Measurements from ENCODE around the gene VIP. TPM values are rescaled to one million over a fixed set of nuclear protein-coding genes. Genes with fewer than 3 reads are reported as not detected.

VIP gene
- total and polyA plus RNA-seq, 10 donors = 1.5 to 25.2 (median 3.1) TPM

GRCh38 chr6:152705327-152705726 lies 45.3 kb upstream of the VIP start:
- Histone ChIP-seq H3K36me3 (no peaks in the 10 kb centered on the region), H3K27me3 (replicated peaks in 1 of 7) (peaks cover 0 to 17% (median 0%) of the 10 kb centered on the region in 7 donors), H3K9me3 (peaks cover 0 to 18% (median 13%) of the 10 kb centered on the region in 8 donors), H3K27ac (peak overlapping the region in 1 of 8 donors; percentile 0), H3K4me3 (no peak overlapping the region), H3K4me1 (peaks cover 0 to 10% (median 0%) of the 10 kb centered on the region in 6 donors)
- TF ChIP-seq, protein P1, sequence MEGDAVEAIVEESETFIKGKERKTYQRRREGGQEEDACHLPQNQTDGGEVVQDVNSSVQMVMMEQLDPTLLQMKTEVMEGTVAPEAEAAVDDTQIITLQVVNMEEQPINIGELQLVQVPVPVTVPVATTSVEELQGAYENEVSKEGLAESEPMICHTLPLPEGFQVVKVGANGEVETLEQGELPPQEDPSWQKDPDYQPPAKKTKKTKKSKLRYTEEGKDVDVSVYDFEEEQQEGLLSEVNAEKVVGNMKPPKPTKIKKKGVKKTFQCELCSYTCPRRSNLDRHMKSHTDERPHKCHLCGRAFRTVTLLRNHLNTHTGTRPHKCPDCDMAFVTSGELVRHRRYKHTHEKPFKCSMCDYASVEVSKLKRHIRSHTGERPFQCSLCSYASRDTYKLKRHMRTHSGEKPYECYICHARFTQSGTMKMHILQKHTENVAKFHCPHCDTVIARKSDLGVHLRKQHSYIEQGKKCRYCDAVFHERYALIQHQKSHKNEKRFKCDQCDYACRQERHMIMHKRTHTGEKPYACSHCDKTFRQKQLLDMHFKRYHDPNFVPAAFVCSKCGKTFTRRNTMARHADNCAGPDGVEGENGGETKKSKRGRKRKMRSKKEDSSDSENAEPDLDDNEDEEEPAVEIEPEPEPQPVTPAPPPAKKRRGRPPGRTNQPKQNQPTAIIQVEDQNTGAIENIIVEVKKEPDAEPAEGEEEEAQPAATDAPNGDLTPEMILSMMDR (IDR thresholded peaks at IDR 0.05 in 8 of 11, conservative IDR thresholded peaks at IDR 0.05 in 3 of 11) = no peak
- TF ChIP-seq POLR2A (IDR thresholded peaks at IDR 0.05) (no peak), POLR2AphosphoS5 (IDR thresholded peaks at IDR 0.05) (no peak)
- 62 to 79% (median 69%) methylated on average over 2 of the region's 2 CpGs for WGBS, 5 donors
- intact Hi-C loops (cut with DNase I; ENCODE audit: low total_unique reads) = no loop called here
- no peak for DNase-seq

DNA sequence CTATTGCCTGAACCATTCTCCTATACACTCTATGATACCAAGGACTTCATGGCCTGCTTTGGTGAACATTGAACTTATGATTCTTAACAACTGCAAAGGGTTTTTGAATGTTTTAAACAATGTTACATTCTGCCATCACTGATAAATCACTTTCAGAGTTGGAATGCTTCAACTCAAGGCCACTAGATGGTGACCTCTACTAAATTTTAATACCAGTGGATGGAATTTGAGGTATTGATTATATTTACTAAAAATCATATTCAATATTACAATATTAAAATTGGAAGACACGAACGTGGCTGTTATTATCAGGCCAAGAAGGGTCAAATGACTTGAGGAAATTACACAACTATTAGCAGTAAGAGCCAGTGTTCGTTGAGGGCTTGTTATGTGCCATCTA lies 34.3 kb upstream of the VIP start:
- Histone ChIP-seq H3K36me3 (no peaks in the 10 kb centered on the region), H3K27me3 (replicated peaks in 1 of 7) (no peaks in the 10 kb centered on the region), H3K4me1 (no peaks in the 10 kb centered on the region), H3K9me3 (peaks cover 0 to 21% (median 17%) of the 10 kb centered on the region in 8 donors), H3K27ac (no peak overlapping the region), H3K4me3 (no peak overlapping the region)
- DNase-seq = no peak
- intact Hi-C loops (cut with DNase I; ENCODE audit: low total_unique reads) = no loop called here
- WGBS, 5 donors = 42 to 69% (median 55%) methylated on average over 3 of the region's 3 CpGs
- TF ChIP-seq POLR2A (IDR thresholded peaks at IDR 0.05) (no peak), POLR2AphosphoS5 (IDR thresholded peaks at IDR 0.05) (no peak)
- TF ChIP-seq, protein P1 (IDR thresholded peaks at IDR 0.05 in 8 of 11, conservative IDR thresholded peaks at IDR 0.05 in 3 of 11) = no peak

- intact Hi-C loops (cut with DNase I; ENCODE audit: low total_unique reads) = no loop called here
- DNase-seq = no peak
- H3K27me3 ChIP-seq (replicated peaks in 1 of 7) = no peaks in the 10 kb centered on the region
- TF ChIP-seq, protein P1 (IDR thresholded peaks at IDR 0.05 in 8 of 11, conservative IDR thresholded peaks at IDR 0.05 in 3 of 11) = no peak
- TF ChIP-seq POLR2A (IDR thresholded peaks at IDR 0.05) = no peak
- peak in 1 of 3 donors; percentile 10 for TF ChIP-seq POLR2AphosphoS5 (IDR thresholded peaks at IDR 0.05)
- no peaks in the 10 kb centered on the region for H3K9me3 ChIP-seq
- no peaks in the 10 kb centered on the region for H3K4me1 ChIP-seq
- 45 to 61% (median 51%) methylated on average over 3 of the region's 3 CpGs for WGBS, 5 donors
- peaks cover 0 to 13% (median 0%) of the 10 kb centered on the region in 6 donors for H3K36me3 ChIP-seq
- H3K4me3 ChIP-seq = no peak overlapping the region
- no peak overlapping the region for H3K27ac ChIP-seq
These were observed 29.6 kb upstream of the VIP start for GRCh38 chr6:152720974-152721373.

- 86 to 95% (median 93%) methylated on average over 4 of the region's 4 CpGs for WGBS, 5 donors
- peaks cover 0 to 13% (median 0%) of the 10 kb centered on the region in 6 donors for H3K36me3 ChIP-seq
- no peak overlapping the region for H3K4me3 ChIP-seq
- no peak for TF ChIP-seq POLR2AphosphoS5 (IDR thresholded peaks at IDR 0.05)
- TF ChIP-seq POLR2A (IDR thresholded peaks at IDR 0.05) = no peak
- TF ChIP-seq, protein P1 (IDR thresholded peaks at IDR 0.05 in 8 of 11, conservative IDR thresholded peaks at IDR 0.05 in 3 of 11) = no peak
- intact Hi-C loops (cut with DNase I; ENCODE audit: low total_unique reads) = no loop called here
- no peak overlapping the region for H3K27ac ChIP-seq
- no peaks in the 10 kb centered on the region for H3K4me1 ChIP-seq
- H3K27me3 ChIP-seq (replicated peaks in 1 of 7) = no peaks in the 10 kb centered on the region
- peak; percentile 33 for DNase-seq
- no peaks in the 10 kb centered on the region for H3K9me3 ChIP-seq
These were observed 28.6 kb upstream of the VIP start for GRCh38 chr6:152721956-152722355.
